Mucosa of descending colon (tissue), 3 donors: ENCODE measurements around the gene VTI1B. TPM values are rescaled to one million over a fixed set of nuclear protein-coding genes. Genes with fewer than 3 reads are reported as not detected.

ENCODE experiments used
- ATAC-seq: fragments of 200-7000 bp; cut with Tn5 transposase; one replicate; pipeline ENCODE4 v1.9.1; 2020; ENCODE audit warnings: mild to moderate bottlenecking, moderate library complexity
- DNase-seq, 3 donors: peaks; one replicate each; pipeline ENCODE4 v3.0.0-alpha.2; 2020
- H3K36me3 ChIP-seq: fragments of 200-600 bp; one replicate; pipeline ENCODE4 v1.8.0; 2021; ENCODE audit warnings: low read depth, mild to moderate bottlenecking
- H3K4me1 ChIP-seq: fragments of 200-600 bp; one replicate; pipeline ENCODE4 v1.8.0; 2021; ENCODE audit warnings: low read depth, mild to moderate bottlenecking
- H3K4me3 ChIP-seq: fragments of 200-600 bp; one replicate; pipeline ENCODE4 v1.8.0; 2021; ENCODE audit warnings: mild to moderate bottlenecking
- H3K9me3 ChIP-seq: fragments of 200-600 bp; one replicate; pipeline ENCODE4 v1.8.0; 2021; ENCODE audit warnings: mild to moderate bottlenecking
- CTCF ChIP-seq: fragments of 200-600 bp; IDR thresholded peaks from one replicate; pipeline ENCODE4 v1.8.0; 2022; ENCODE audit warnings: antibody characterized with exemption, mild to moderate bottlenecking
- intact Hi-C, 2 donors: fragments of 100-400 bp; cut with DNase I in 1 of 2; cut with micrococcal nuclease in 1 of 2; formaldehyde crosslinking; loops; one replicate each; pipeline versions ENCODE4 v1.11.0 to v1.11.1; 2022; cut with DNase I, micrococcal nuclease
- total RNA-seq, 3 donors: library from RNA; stranded (reverse); fragmentation: NEBNext Ultra II Directional in 2 of 3; extraction: Animal tissue kit (Norgen Biotek cat#: 25700) in 2 of 3; gene quantifications; one replicate each; pipeline versions ENCODE4 v1.2.1 to v1.2.4, GENCODE V29; 2021 to 2023
- donor health status: DM: no; HTN: no; CAD: no; lungs with moderate emphysema.
- donor health status: DM: no; HTN: no; CAD: no.
- donor health status: DM: no; HTN: yes; CAD: no.

Gene VTI1B
- total RNA-seq, 3 donors from 2014 or later, result 110 to 162 (median 148) TPM

- Histone ChIP-seq H3K4me1 (no peaks in the 10 kb centered on the region), H3K4me3 (no peak overlapping the region), H3K9me3 (no peaks in the 10 kb centered on the region), H3K36me3 (peaks cover 6% of the 10 kb centered on the region)
- TF ChIP-seq CTCF, result no peak
- intact Hi-C loops, result no loop called here
- DNase-seq, result no peak
- no peak for ATAC-seq
Measured at GRCh38 chr14:67653651-67654280, 20.7 kb downstream of the VTI1B start.

- no peak for TF ChIP-seq CTCF
- Histone ChIP-seq H3K4me3 (no peak overlapping the region), H3K36me3 (peaks cover 6% of the 10 kb centered on the region)
Measured at GRCh38 chr14:67652189-67652588, 22.2 kb downstream of the VTI1B start.

GRCh38 chr14:67650694-67651093 lies 23.7 kb downstream of the VTI1B start:
- H3K4me3 ChIP-seq, result no peak overlapping the region
- TF ChIP-seq CTCF, result no peak
- DNase-seq (no peak), ATAC-seq (no peak)
- H3K4me1 ChIP-seq, result no peaks in the 10 kb centered on the region
- intact Hi-C loops, result no loop called here
- no peaks in the 10 kb centered on the region for H3K9me3 ChIP-seq
- peaks cover 6% of the 10 kb centered on the region for H3K36me3 ChIP-seq

More at GRCh38 chr14:67652189-67652588, 22.2 kb downstream of the VTI1B start:
- no peaks in the 10 kb centered on the region for H3K4me1 ChIP-seq
- intact Hi-C loops, result no loop called here
- DNase-seq (no peak), ATAC-seq (no peak)
- H3K9me3 ChIP-seq, result no peaks in the 10 kb centered on the region

- DNase-seq (no peak), ATAC-seq (no peak)
- intact Hi-C loops, result no loop called here
- Histone ChIP-seq H3K9me3 (no peaks in the 10 kb centered on the region), H3K4me3 (no peak overlapping the region), H3K4me1 (no peaks in the 10 kb centered on the region), H3K36me3 (peaks cover under 1% of the 10 kb centered on the region)
- no peak for TF ChIP-seq CTCF
Measured at GRCh38 chr14:67650151-67650550, 24.3 kb downstream of the VTI1B start.

- H3K36me3 ChIP-seq, result no peaks in the 10 kb centered on the region
- intact Hi-C loops, result no loop called here
- no peaks in the 10 kb centered on the region for H3K4me1 ChIP-seq
Measured at GRCh38 chr14:67646131-67646530, 28.3 kb downstream of the VTI1B start.

More at GRCh38 chr14:67646131-67646530, 28.3 kb downstream of the VTI1B start:
- no peak overlapping the region for H3K4me3 ChIP-seq
- ATAC-seq (no peak), DNase-seq (no peak)
- TF ChIP-seq CTCF, result no peak
- H3K9me3 ChIP-seq, result no peaks in the 10 kb centered on the region
